PFSK-1 (cell line): Measurements from ENCODE around the gene CTDSP2.

Source experiments
- FOXP2 ChIP-seq: optimal IDR thresholded peaks from 2 replicates; pipeline ENCODE3; 2011; ENCODE audit warnings: borderline replicate concordance, control low read depth, inconsistent platforms; ENCODE audit not compliant: insufficient read depth; ENCODE audit errors: extremely low read length, extremely low read depth
- POLR2AphosphoS5 ChIP-seq: IDR thresholded peaks from 2 replicates; pipeline ENCODE4 v1.6.1; 2012; ENCODE audit warnings: low read depth, mild to moderate bottlenecking, control low read depth, low read length, moderate library complexity
- SIN3A ChIP-seq: IDR thresholded peaks from 2 replicates; pipeline ENCODE4 v1.6.1; 2012; ENCODE audit warnings: mild to moderate bottlenecking, low read length, moderate library complexity, borderline replicate concordance; ENCODE audit not compliant: insufficient read depth
- TAF1 ChIP-seq: IDR thresholded peaks from 2 replicates; pipeline ENCODE4 v1.6.1; 2012; ENCODE audit warnings: low read length, control low read depth, borderline replicate concordance; ENCODE audit not compliant: insufficient read depth
- TF ChIP-seq, protein P1 (sequence below), 2 experiments: IDR thresholded peaks; 2 replicates each; pipeline versions ENCODE4 v1.6.1 to v1.8.0; 2011 to 2012; ENCODE audit warnings: low read depth in 2 of 2, low read length in 2 of 2, control low read depth in 1 of 2, inconsistent platforms in 1 of 2, mild to moderate bottlenecking in 1 of 2, moderate library complexity in 1 of 2; ENCODE audit not compliant: insufficient read depth in 1 of 2

The CTDSP2 gene

DNA sequence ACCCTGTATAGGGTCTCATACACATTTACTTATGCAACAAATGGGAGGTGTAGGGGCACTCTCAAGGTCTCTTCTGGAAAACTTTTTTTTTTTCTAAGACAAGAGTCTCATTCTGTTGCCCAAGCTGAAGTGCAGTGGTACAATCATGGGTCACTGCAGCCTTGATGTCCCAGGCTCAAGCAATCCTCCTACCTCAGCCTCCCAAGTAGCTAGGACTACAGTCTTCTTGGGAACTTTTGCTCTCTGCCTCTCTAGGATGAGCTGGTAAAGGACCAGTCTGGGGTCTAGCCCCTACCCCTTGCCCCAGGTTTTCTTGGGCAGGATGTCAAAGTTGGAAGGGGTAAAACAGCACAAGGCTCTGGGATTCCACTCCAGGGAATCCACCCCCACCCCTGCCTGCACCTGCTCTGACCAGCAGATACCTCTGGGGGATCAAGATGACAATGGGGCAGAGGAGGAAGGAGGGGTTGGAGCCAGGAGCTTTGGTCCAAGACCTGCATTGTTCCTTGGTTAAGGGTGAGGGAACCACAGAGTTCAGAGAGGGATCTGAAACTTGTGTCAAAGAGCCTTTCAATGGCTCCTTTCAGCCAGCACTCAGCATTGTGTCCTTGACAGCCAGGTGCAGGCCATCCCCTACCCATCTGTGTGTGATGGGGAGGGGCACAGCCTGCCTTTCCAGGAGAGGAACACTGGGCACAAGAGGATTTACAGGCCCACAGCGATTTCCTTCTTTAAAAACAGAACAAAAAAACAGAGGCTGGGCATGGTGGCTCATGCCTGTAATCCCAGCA is 12.2 kb downstream of the CTDSP2 start:
- TF ChIP-seq POLR2AphosphoS5 (no peak), TAF1 (no peak), SIN3A (no peak), FOXP2 (no peak)
- TF ChIP-seq, protein P1, sequence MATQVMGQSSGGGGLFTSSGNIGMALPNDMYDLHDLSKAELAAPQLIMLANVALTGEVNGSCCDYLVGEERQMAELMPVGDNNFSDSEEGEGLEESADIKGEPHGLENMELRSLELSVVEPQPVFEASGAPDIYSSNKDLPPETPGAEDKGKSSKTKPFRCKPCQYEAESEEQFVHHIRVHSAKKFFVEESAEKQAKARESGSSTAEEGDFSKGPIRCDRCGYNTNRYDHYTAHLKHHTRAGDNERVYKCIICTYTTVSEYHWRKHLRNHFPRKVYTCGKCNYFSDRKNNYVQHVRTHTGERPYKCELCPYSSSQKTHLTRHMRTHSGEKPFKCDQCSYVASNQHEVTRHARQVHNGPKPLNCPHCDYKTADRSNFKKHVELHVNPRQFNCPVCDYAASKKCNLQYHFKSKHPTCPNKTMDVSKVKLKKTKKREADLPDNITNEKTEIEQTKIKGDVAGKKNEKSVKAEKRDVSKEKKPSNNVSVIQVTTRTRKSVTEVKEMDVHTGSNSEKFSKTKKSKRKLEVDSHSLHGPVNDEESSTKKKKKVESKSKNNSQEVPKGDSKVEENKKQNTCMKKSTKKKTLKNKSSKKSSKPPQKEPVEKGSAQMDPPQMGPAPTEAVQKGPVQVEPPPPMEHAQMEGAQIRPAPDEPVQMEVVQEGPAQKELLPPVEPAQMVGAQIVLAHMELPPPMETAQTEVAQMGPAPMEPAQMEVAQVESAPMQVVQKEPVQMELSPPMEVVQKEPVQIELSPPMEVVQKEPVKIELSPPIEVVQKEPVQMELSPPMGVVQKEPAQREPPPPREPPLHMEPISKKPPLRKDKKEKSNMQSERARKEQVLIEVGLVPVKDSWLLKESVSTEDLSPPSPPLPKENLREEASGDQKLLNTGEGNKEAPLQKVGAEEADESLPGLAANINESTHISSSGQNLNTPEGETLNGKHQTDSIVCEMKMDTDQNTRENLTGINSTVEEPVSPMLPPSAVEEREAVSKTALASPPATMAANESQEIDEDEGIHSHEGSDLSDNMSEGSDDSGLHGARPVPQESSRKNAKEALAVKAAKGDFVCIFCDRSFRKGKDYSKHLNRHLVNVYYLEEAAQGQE (IDR thresholded peaks at IDR 0.05; ENCODE audit: insufficient read depth in 1 of 2, low read depth in 2 of 2, low read length in 2 of 2) = no peak

DNA sequence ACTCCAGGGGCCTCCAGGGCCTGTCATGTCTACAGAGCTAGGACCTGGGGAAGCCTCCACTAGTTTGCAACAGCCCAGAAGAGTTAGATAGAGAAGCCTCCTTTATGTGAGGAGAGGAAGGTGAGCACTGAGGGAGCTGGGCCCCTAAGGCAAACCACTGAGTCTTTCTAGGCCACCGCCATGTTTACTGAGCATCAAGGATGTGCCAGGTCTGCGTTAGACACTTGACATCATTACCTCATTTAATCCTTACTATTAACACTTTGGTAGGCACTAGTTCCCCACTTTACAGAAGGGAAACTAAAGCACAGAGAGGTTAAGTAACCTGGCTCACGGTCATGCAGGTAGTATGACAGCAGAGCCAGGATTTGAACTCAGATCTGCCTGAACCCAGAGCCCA is 12.9 kb downstream of the CTDSP2 start:
- TF ChIP-seq SIN3A (no peak), FOXP2 (no peak), POLR2AphosphoS5 (no peak), TAF1 (no peak)
- TF ChIP-seq, protein P1 (IDR thresholded peaks at IDR 0.05; ENCODE audit: insufficient read depth in 1 of 2, low read depth in 2 of 2, low read length in 2 of 2) = no peak

DNA sequence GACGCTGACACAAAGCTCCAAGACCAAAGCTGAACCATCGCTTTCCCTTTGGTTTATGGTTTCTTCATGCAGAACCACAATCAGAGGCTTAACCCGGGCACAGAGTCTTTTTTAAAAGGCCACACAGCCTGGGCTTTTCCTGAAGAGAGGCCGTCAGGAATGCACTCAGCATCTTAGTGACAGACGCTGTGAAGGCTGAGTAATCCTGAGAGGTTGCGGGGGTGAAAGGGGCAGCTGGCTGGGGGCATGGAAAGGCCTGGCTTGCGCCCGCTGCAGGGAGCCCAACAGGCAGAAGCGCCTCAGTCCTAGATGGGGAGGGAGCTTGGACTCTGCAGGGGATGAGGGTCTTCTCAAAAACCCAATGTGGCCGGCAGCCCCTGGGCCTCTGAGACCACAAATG is 13.6 kb downstream of the CTDSP2 start:
- no peak for TF ChIP-seq FOXP2
- TF ChIP-seq SIN3A = no peak
- TF ChIP-seq POLR2AphosphoS5 = no peak
- no peak for TF ChIP-seq TAF1
- TF ChIP-seq, protein P1 (IDR thresholded peaks at IDR 0.05; ENCODE audit: insufficient read depth in 1 of 2, low read depth in 2 of 2, low read length in 2 of 2) = no peak

DNA sequence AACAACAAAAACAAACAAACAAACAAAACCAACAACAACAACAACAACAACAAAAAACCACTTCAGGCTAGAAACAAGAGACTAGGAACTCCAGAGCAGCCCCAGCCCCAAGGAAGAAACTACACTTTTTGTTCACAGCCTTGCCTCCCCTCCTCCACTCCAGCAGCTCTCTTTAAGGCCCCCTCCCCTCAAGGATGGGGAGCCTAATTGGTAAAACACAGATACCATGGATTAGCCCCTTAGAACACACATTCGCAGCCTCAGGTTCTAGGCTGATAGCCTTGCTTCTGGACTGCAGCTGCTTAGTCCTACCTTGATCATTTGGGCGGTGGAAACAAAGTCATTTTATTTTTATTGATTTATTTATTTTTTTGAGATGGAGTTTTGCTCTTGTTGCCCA is 16.1 kb downstream of the CTDSP2 start:
- TF ChIP-seq SIN3A (no peak), TAF1 (no peak), FOXP2 (no peak), POLR2AphosphoS5 (no peak)
- TF ChIP-seq, protein P1 (IDR thresholded peaks at IDR 0.05; ENCODE audit: insufficient read depth in 1 of 2, low read depth in 2 of 2, low read length in 2 of 2) = no peak
